ENCODE data around the gene TECPR2.
"Not testable (repeated sequence)": the region's sequence is repeated elsewhere in the genome, so short reads cannot be mapped to it uniquely, and the experiment has no call there.

Gene TECPR2

GRCh38 chr14:102513899-102514772 is 151.4 kb downstream of the TECPR2 start:
- no peak overlapping the region for H3K4me3 ChIP-seq (ENCODE audit: low read depth, low read length)
- DNase-seq (ENCODE audit: low read depth): no peak

- DNase-seq (ENCODE audit: low read depth): no peak
- H3K4me3 ChIP-seq (ENCODE audit: low read depth, low read length): no peak overlapping the region
These were observed 152.4 kb downstream of the TECPR2 start for GRCh38 chr14:102514987-102515733.

- peak overlapping the region; percentile 60 for H3K4me3 ChIP-seq (ENCODE audit: low read depth, low read length)
- no peak for DNase-seq (ENCODE audit: low read depth)
These were observed 154.0 kb downstream of the TECPR2 start for GRCh38 chr14:102516531-102517391.

- H3K4me3 ChIP-seq (ENCODE audit: low read depth, low read length): peak overlapping the region; percentile 60
- DNase-seq (ENCODE audit: low read depth): no peak
These were observed 154.8 kb downstream of the TECPR2 start for GRCh38 chr14:102517392-102518062.

GRCh38 chr14:102518063-102518648 is 155.4 kb downstream of the TECPR2 start:
- H3K4me3 ChIP-seq (ENCODE audit: low read depth, low read length): no peak overlapping the region
- no peak for DNase-seq (ENCODE audit: low read depth)

GRCh38 chr14:102519709-102520108 is 157.0 kb downstream of the TECPR2 start:
- H3K4me3 ChIP-seq (ENCODE audit: low read depth, low read length); DNase-seq (ENCODE audit: low read depth): not testable (repeated sequence)

GRCh38 chr14:102523200-102523568 is 160.4 kb downstream of the TECPR2 start:
- H3K4me3 ChIP-seq (ENCODE audit: low read depth, low read length): no peak overlapping the region
- DNase-seq (ENCODE audit: low read depth): no peak

- DNase-seq (ENCODE audit: low read depth): no peak
- H3K4me3 ChIP-seq (ENCODE audit: low read depth, low read length): peak overlapping the region; percentile 73
These were observed 161.1 kb downstream of the TECPR2 start for GRCh38 chr14:102523569-102524450.

GRCh38 chr14:102524451-102525218 is 161.9 kb downstream of the TECPR2 start:
- peak overlapping the region; percentile 73 for H3K4me3 ChIP-seq (ENCODE audit: low read depth, low read length)
- peak; percentile 92 for DNase-seq (ENCODE audit: low read depth)

GRCh38 chr14:102525219-102525928 is 162.6 kb downstream of the TECPR2 start:
- peak overlapping the region; percentile 73 for H3K4me3 ChIP-seq (ENCODE audit: low read depth, low read length)
- peak; percentile 28 for DNase-seq (ENCODE audit: low read depth)

- no peak overlapping the region for H3K4me3 ChIP-seq (ENCODE audit: low read depth, low read length)
These were observed 163.3 kb downstream of the TECPR2 start for GRCh38 chr14:102525929-102526497.

GRCh38 chr14:102528431-102529170 is 165.9 kb downstream of the TECPR2 start:
- H3K4me3 ChIP-seq (ENCODE audit: low read depth, low read length): no peak overlapping the region
- no peak for DNase-seq (ENCODE audit: low read depth)

More at GRCh38 chr14:102525929-102526497, 163.3 kb downstream of the TECPR2 start:
- no peak for DNase-seq (ENCODE audit: low read depth)

GRCh38 chr14:102530828-102531478 is 168.2 kb downstream of the TECPR2 start:
- no peak overlapping the region for H3K4me3 ChIP-seq (ENCODE audit: low read depth, low read length)
- no peak for DNase-seq (ENCODE audit: low read depth)

GRCh38 chr14:102532204-102532658 is 169.5 kb downstream of the TECPR2 start:
- no peak overlapping the region for H3K4me3 ChIP-seq (ENCODE audit: low read depth, low read length)
- no peak for DNase-seq (ENCODE audit: low read depth)

- no peak for DNase-seq (ENCODE audit: low read depth)
These were observed 175.3 kb downstream of the TECPR2 start for GRCh38 chr14:102537981-102538601.

More at GRCh38 chr14:102537981-102538601, 175.3 kb downstream of the TECPR2 start:
- no peak overlapping the region for H3K4me3 ChIP-seq (ENCODE audit: low read depth, low read length)
